Endodermal cell (in vitro differentiated cells): Measurements from ENCODE around the gene FAT2. TPM values are rescaled to one million over a fixed set of nuclear protein-coding genes. Genes with fewer than 3 reads are reported as not detected.

Experiments
- DNase-seq: peaks from one replicate; pipeline ENCODE4 v3.0.0-alpha.2; 2017
- H3K27ac ChIP-seq: 2 replicates; pipeline ENCODE4 v1.5.1; 2013; ENCODE audit warnings: mild to moderate bottlenecking, low read depth, low read length, moderate library complexity
- H3K27me3 ChIP-seq: 2 replicates; pipeline ENCODE4 v1.6.1; 2013; ENCODE audit warnings: mild to moderate bottlenecking, low read length, moderate library complexity; ENCODE audit not compliant: insufficient read depth, control insufficient read depth, poor library complexity, severe bottlenecking
- H3K36me3 ChIP-seq: 2 replicates; pipeline ENCODE4 v1.7.0; 2013; ENCODE audit warnings: mild to moderate bottlenecking, low read length, moderate library complexity; ENCODE audit not compliant: control insufficient read depth, insufficient read depth
- H3K4me1 ChIP-seq: one replicate; pipeline ENCODE4 v1.7.0; 2013; ENCODE audit warnings: low read length; ENCODE audit not compliant: control insufficient read depth, insufficient read depth
- H3K4me3 ChIP-seq: 2 replicates; pipeline ENCODE4 v1.5.1; 2013; ENCODE audit warnings: mild to moderate bottlenecking, low read length, moderate library complexity
- H3K9ac ChIP-seq: 2 replicates; pipeline ENCODE4 v1.6.1; 2013; ENCODE audit warnings: mild to moderate bottlenecking, low read length, moderate library complexity; ENCODE audit not compliant: poor library complexity, severe bottlenecking; ENCODE audit errors: extremely low read depth
- H3K9me3 ChIP-seq: 2 replicates; pipeline ENCODE4 v1.6.1; 2013; ENCODE audit warnings: mild to moderate bottlenecking, low read length, moderate library complexity; ENCODE audit not compliant: control insufficient read depth
- H3K27ac Mint-ChIP-seq: 2 replicates; pipeline ENCODE4 v1.8.0; 2020; ENCODE audit warnings: mixed read lengths
- H3K27me3 Mint-ChIP-seq: 2 replicates; pipeline ENCODE4 v1.8.0; 2021; ENCODE audit warnings: mild to moderate bottlenecking, mixed read lengths; ENCODE audit not compliant: insufficient read depth
- H3K36me3 Mint-ChIP-seq: 2 replicates; pipeline ENCODE4 v1.8.0; 2020; ENCODE audit warnings: low read depth, mixed read lengths
- H3K4me1 Mint-ChIP-seq: 2 replicates; pipeline ENCODE4 v1.8.0; 2020; ENCODE audit warnings: mixed read lengths
- H3K4me3 Mint-ChIP-seq: 2 replicates; pipeline ENCODE4 v1.8.0; 2020; ENCODE audit warnings: mild to moderate bottlenecking, moderate library complexity, mixed read lengths
- H3K9me3 Mint-ChIP-seq: 2 replicates; pipeline ENCODE4 v1.8.0; 2020; ENCODE audit warnings: mild to moderate bottlenecking, mixed read lengths
- CTCF ChIP-seq: fragments of 200-600 bp; sonication (generic); conservative IDR thresholded peaks from 2 replicates; pipeline ENCODE4 v1.5.0; 2021; ENCODE audit warnings: antibody characterized with exemption, mild to moderate bottlenecking
- WGBS, 2 experiments: methylation state at CpG; one replicate each; pipeline versions ENCODE4 v1.1.5 to v1.1.7; 2013; ENCODE audit warnings: missing lambda C conversion rate in 2 of 2, mixed read lengths in 1 of 2; ENCODE audit not compliant: insufficient coverage in 1 of 2, insufficient read length in 1 of 2; 5-methylcytosine and 5-hydroxymethylcytosine counted together
- total RNA-seq, 2 donors: library from RNA; stranded (reverse); fragmentation: NEBNext Ultra II Directional in 1 of 2; extraction: Animal tissue kit (Norgen Biotek cat#: 25700) in 1 of 2; gene quantifications; 2 replicates in 1 of 2; 3 replicates in 1 of 2; pipeline ENCODE4 v1.2.1, GENCODE V29; 2021

The FAT2 gene
- total RNA-seq, 2 donors from 2014 or later: 0.18 TPM; not detected in 1

GRCh38 chr5:151598549-151598948 lies 7.4 kb upstream of the FAT2 start:
- H3K4me3 ChIP-seq: no peak overlapping the region
- no peak for TF ChIP-seq CTCF
- H3K36me3 ChIP-seq: no peaks in the 10 kb centered on the region
- peaks cover 14% of the 10 kb centered on the region for H3K4me1 ChIP-seq
- DNase-seq: no peak
- no peaks in the 10 kb centered on the region for H3K27me3 ChIP-seq
- H3K9me3 Mint-ChIP-seq: no peaks in the 10 kb centered on the region
- H3K4me3 Mint-ChIP-seq: no peak overlapping the region
- H3K4me1 Mint-ChIP-seq: peaks cover 18% of the 10 kb centered on the region
- H3K36me3 Mint-ChIP-seq: no peaks in the 10 kb centered on the region
- WGBS, 2 experiments: 96 to 100% methylated on average over 1 of the region's 1 CpG
- no peak overlapping the region for H3K27ac ChIP-seq
- no peak overlapping the region for H3K9ac ChIP-seq
- peaks cover 2% of the 10 kb centered on the region for H3K27me3 Mint-ChIP-seq
- H3K27ac Mint-ChIP-seq: no peak overlapping the region
- no peaks in the 10 kb centered on the region for H3K9me3 ChIP-seq

- Mint-ChIP-seq H3K36me3 (no peaks in the 10 kb centered on the region), H3K27ac (no peak overlapping the region), H3K4me1 (peaks cover 19% of the 10 kb centered on the region), H3K4me3 (no peak overlapping the region), H3K27me3 (no peaks in the 10 kb centered on the region), H3K9me3 (no peaks in the 10 kb centered on the region)
- no peak overlapping the region for H3K27ac ChIP-seq
- peak; percentile 73 for DNase-seq
- no peaks in the 10 kb centered on the region for H3K36me3 ChIP-seq
- H3K4me1 ChIP-seq: peaks cover 17% of the 10 kb centered on the region
- no peaks in the 10 kb centered on the region for H3K9me3 ChIP-seq
- no peak overlapping the region for H3K9ac ChIP-seq
- 74 to 86% methylated on average over 2 to 3 of the region's 3 CpGs for WGBS, 2 experiments
- TF ChIP-seq CTCF: peak; percentile 41
- H3K27me3 ChIP-seq: no peaks in the 10 kb centered on the region
- H3K4me3 ChIP-seq: no peak overlapping the region
Observed at GRCh38 chr5:151597749-151598148, 6.6 kb upstream of the FAT2 start.

- DNase-seq: peak; percentile 88
- Mint-ChIP-seq H3K4me3 (no peak overlapping the region), H3K27ac (no peak overlapping the region), H3K27me3 (no peaks in the 10 kb centered on the region), H3K36me3 (no peaks in the 10 kb centered on the region), H3K9me3 (no peaks in the 10 kb centered on the region), H3K4me1 (peaks cover 27% of the 10 kb centered on the region)
- no peaks in the 10 kb centered on the region for H3K9me3 ChIP-seq
- H3K27me3 ChIP-seq: no peaks in the 10 kb centered on the region
- H3K27ac ChIP-seq: peak overlapping the region; percentile 45
- peaks cover 19% of the 10 kb centered on the region for H3K4me1 ChIP-seq
- 37% methylated on average over 2 of the region's 2 CpGs; no CpG with 5 or more reads in 1 of the 2 experiments for WGBS, 2 experiments
- TF ChIP-seq CTCF: no peak
- H3K4me3 ChIP-seq: no peak overlapping the region
- H3K9ac ChIP-seq: no peak overlapping the region
- no peaks in the 10 kb centered on the region for H3K36me3 ChIP-seq
Observed at GRCh38 chr5:151596828-151597539, 5.9 kb upstream of the FAT2 start.
